K562 (cell line): ENCODE data around the gene PET100. TPM values are rescaled to one million over a fixed set of nuclear protein-coding genes. Genes with fewer than 3 reads are reported as not detected.
A peak's percentile ranks its signal among the peaks of the same experiment; 100 is the strongest.

Source experiments
- ATAC-seq: fragments of 200-7000 bp; cut with Tn5 transposase; 3 replicates; pipeline ENCODE4 v1.9.1; 2020; ENCODE audit warnings: moderate library complexity
- BruUV-seq: library from RNA; stranded (reverse); fragments of 400-500 nt; replicated peaks from 2 replicates; lab custom pipeline; 2021; lab: Mats Ljungman, UMichigan
- CTCF ChIA-PET: fragments of 300-600 bp; formaldehyde crosslinking; extraction: SDS; loops from one replicate; lab custom pipeline; 2021; ENCODE audit warnings: low intra/inter-chr PET ratio; lab: Yijun Ruan, JAX
- POLR2A ChIA-PET: fragments of 300-600, 350-650 bp; sonication (Branson Sonifier 250); formaldehyde crosslinking; extraction: SDS; loops from one replicate; lab custom pipeline; 2021; ENCODE audit warnings: antibody characterized with exemption, inconsistent platforms; lab: Yijun Ruan, JAX
- DNase-seq, 4 experiments: peaks; one replicate each; pipeline versions ENCODE4 v3.0.0 to v3.0.0-alpha.2; 2011 to 2018; ENCODE audit warnings: low spot score in 3 of 4, mixed read lengths in 3 of 4; ENCODE audit errors: extremely low read depth in 1 of 4
- FAIRE-seq: peaks from 2 replicates; lab custom pipeline; 2011; peaks lifted over from hg19 to GRCh38; lab: Jason Lieb, UNC
- H2AFZ ChIP-seq: 2 replicates; pipeline ENCODE4 v1.6.0; 2011; ENCODE audit warnings: low read depth, low read length, control low read depth, inconsistent platforms
- H3K27ac ChIP-seq: fragments of 200-600 bp; 3 replicates; pipeline ENCODE4 v1.8.0; 2011; ENCODE audit warnings: low read depth, mild to moderate bottlenecking, control low read depth, inconsistent platforms, low read length, moderate library complexity, mixed read lengths; ENCODE audit errors: extremely low read depth
- H3K27me3 ChIP-seq, 2 experiments: fragments of 300-600 bp in 1 of 2; 2 replicates in 1 of 2; 3 replicates in 1 of 2; pipeline versions ENCODE4 v1.6.0 to v1.8.0; 2011; ENCODE audit warnings: inconsistent platforms in 2 of 2, low read length in 2 of 2, mild to moderate bottlenecking in 1 of 2, mixed read lengths in 1 of 2, moderate library complexity in 1 of 2; ENCODE audit not compliant: control insufficient read depth in 2 of 2, insufficient read depth in 2 of 2
- H3K36me3 ChIP-seq: fragments of 300-600 bp; 3 replicates; pipeline ENCODE4 v1.8.0; 2011; ENCODE audit warnings: mild to moderate bottlenecking, low read length, inconsistent platforms; ENCODE audit not compliant: control insufficient read depth, insufficient read depth
- H3K4me1 ChIP-seq, 2 experiments: fragments of 200-600 bp in 1 of 2; replicated peaks in 1 of 2; 2 replicates in 1 of 2; 3 replicates in 1 of 2; pipeline versions ENCODE4 v1.5.1 to v1.8.0; 2011; ENCODE audit warnings: inconsistent platforms in 2 of 2, low read length in 2 of 2, mild to moderate bottlenecking in 1 of 2, mixed read lengths in 1 of 2, moderate library complexity in 1 of 2; ENCODE audit not compliant: control insufficient read depth in 2 of 2, insufficient read depth in 2 of 2
- H3K4me2 ChIP-seq: 2 replicates; pipeline ENCODE4 v1.6.1; 2011; ENCODE audit warnings: low read length, control low read depth, inconsistent platforms, mixed read lengths; ENCODE audit not compliant: insufficient read depth
- H3K4me3 ChIP-seq: fragments of 200-600 bp; sonication (generic), shearing (Covaris generic); 2 replicates; pipeline ENCODE4 v1.5.1; 2016; ENCODE audit warnings: control low read depth, inconsistent platforms
- H3K79me2 ChIP-seq: fragments of 200-600 bp; 3 replicates; pipeline ENCODE4 v1.8.0; 2011; ENCODE audit warnings: low read length, inconsistent platforms; ENCODE audit not compliant: control insufficient read depth, insufficient read depth
- H3K9ac ChIP-seq, 2 experiments: 2 replicates each; pipeline versions ENCODE4 v1.6.0 to v1.6.1; 2011; ENCODE audit warnings: low read depth in 2 of 2, low read length in 2 of 2, control low read depth in 1 of 2, inconsistent platforms in 1 of 2, mild to moderate bottlenecking in 1 of 2, mixed read lengths in 1 of 2; ENCODE audit not compliant: insufficient read depth in 1 of 2
- H3K9me1 ChIP-seq: one replicate; pipeline ENCODE4 v1.6.0; 2011; ENCODE audit warnings: inconsistent platforms, mild to moderate bottlenecking, low read length, moderate library complexity; ENCODE audit not compliant: control insufficient read depth, insufficient read depth
- H3K9me3 ChIP-seq: replicated peaks from 2 replicates; pipeline ENCODE4 v1.5.1; 2011; ENCODE audit warnings: low read depth, low read length, inconsistent platforms; ENCODE audit not compliant: control insufficient read depth, insufficient read depth
- H4K20me1 ChIP-seq: replicated peaks from 2 replicates; pipeline ENCODE4 v1.6.1; 2011; ENCODE audit warnings: low read length, inconsistent platforms, mixed read lengths; ENCODE audit not compliant: control insufficient read depth, insufficient read depth
- CEBPB ChIP-seq: fragments of 450-650 bp; IDR thresholded peaks from 2 replicates; pipeline ENCODE4 v1.6.1; 2016; ENCODE audit warnings: missing genetic modification characterization, missing compliant biosample characterization
- CEBPG ChIP-seq, 3 experiments: fragments of 200-800 bp in 1 of 3; sonication (Bioruptor generic) in 1 of 3; sonication (generic) in 1 of 3; formaldehyde crosslinking in 1 of 3; IDR thresholded peaks in 2 of 3; conservative IDR thresholded peaks in 1 of 3; 2 replicates each; pipeline versions ENCODE4 v1.6.1 to v1.8.0; 2016 to 2022; ENCODE audit warnings: missing compliant biosample characterization in 2 of 3, missing genetic modification characterization in 2 of 3, mild to moderate bottlenecking in 1 of 3, missing genetic modification reagents in 1 of 3
- CHD4 ChIP-seq: fragments of 200-600 bp; sonication (generic); IDR thresholded peaks from 3 replicates; pipeline ENCODE4 v1.6.1; 2012; ENCODE audit warnings: low read depth, mild to moderate bottlenecking, mixed read lengths, low read length, inconsistent platforms; ENCODE audit not compliant: insufficient read depth, insufficient replicate concordance, poor library complexity, severe bottlenecking
- ETV1 ChIP-seq: fragments of 450-650 bp; conservative IDR thresholded peaks from 2 replicates; pipeline ENCODE4 v1.6.1; 2016; ENCODE audit warnings: missing genetic modification characterization, control low read depth, low read depth, missing compliant biosample characterization
- ID3 ChIP-seq, 2 experiments: fragments of 250-450 bp in 1 of 2; fragments of 450-650 bp in 1 of 2; sonication (Bioruptor Pico) in 1 of 2; IDR thresholded peaks; 2 replicates each; pipeline versions ENCODE4 v1.6.1 to v1.8.0; 2016 to 2021; ENCODE audit warnings: mild to moderate bottlenecking in 2 of 2, moderate library complexity in 2 of 2, missing compliant biosample characterization in 1 of 2, missing genetic modification characterization in 1 of 2
- MEIS2 ChIP-seq: fragments of 450-650 bp; IDR thresholded peaks from 2 replicates; pipeline ENCODE4 v1.6.1; 2014; ENCODE audit warnings: mild to moderate bottlenecking; ENCODE audit not compliant: partially characterized antibody
- NR2C2 ChIP-seq, 2 experiments: fragments of 200-800 bp in 1 of 2; sonication (Bioruptor generic) in 1 of 2; sonication (generic) in 1 of 2; formaldehyde crosslinking in 1 of 2; IDR thresholded peaks; 2 replicates each; pipeline versions ENCODE4 v1.6.1 to v1.8.0; 2016 to 2022; ENCODE audit warnings: mild to moderate bottlenecking in 1 of 2, missing compliant biosample characterization in 1 of 2, missing genetic modification characterization in 1 of 2, missing genetic modification reagents in 1 of 2
- PKNOX1 ChIP-seq: fragments of 450-650 bp; IDR thresholded peaks from 2 replicates; pipeline ENCODE4 v1.6.1; 2016
- RFX1 ChIP-seq: fragments of 450-650 bp; IDR thresholded peaks from 2 replicates; pipeline ENCODE4 v1.6.1; 2016; ENCODE audit warnings: mild to moderate bottlenecking, moderate library complexity
- SPI1 ChIP-seq: IDR thresholded peaks from 2 replicates; pipeline ENCODE4 v1.6.1; 2011; ENCODE audit warnings: low read depth, low read length, control low read depth, borderline replicate concordance
- VEZF1 ChIP-seq: fragments of 200-800 bp; sonication (Bioruptor generic); IDR thresholded peaks from 2 replicates; pipeline ENCODE4 v1.6.1; 2017; ENCODE audit warnings: missing genetic modification characterization, missing compliant biosample characterization
- ZNF217 ChIP-seq: sonication (generic); formaldehyde crosslinking; IDR thresholded peaks from 2 replicates; pipeline ENCODE4 v1.8.0; 2022; ENCODE audit warnings: mild to moderate bottlenecking, missing genetic modification reagents
- ZNF384 ChIP-seq: IDR thresholded peaks from 2 replicates; pipeline ENCODE4 v1.6.1; 2012; ENCODE audit warnings: low read depth, low read length, improper control_type of control experiment
- ZNF444 ChIP-seq: fragments of 250-450 bp; sonication (Bioruptor Pico); IDR thresholded peaks from 2 replicates; pipeline ENCODE4 v1.4.0; 2020; ENCODE audit warnings: mild to moderate bottlenecking, moderate library complexity
- ZNF57 ChIP-seq: fragments of 450-650 bp; formaldehyde crosslinking; IDR thresholded peaks from 2 replicates; pipeline ENCODE4 v1.4.0; 2020; ENCODE audit warnings: mild to moderate bottlenecking, moderate library complexity
- WGBS: fragments of 100-300 bp; shearing (Covaris generic); methylation state at CpG from one replicate; pipeline ENCODE4 v1.1.6; 2016; ENCODE audit warnings: low coverage, mixed read lengths; ENCODE audit not compliant: insufficient coverage; ENCODE audit errors: missing lambda C conversion rate; 5-methylcytosine and 5-hydroxymethylcytosine counted together
- in situ Hi-C: fragments of 300-500 bp; cut with MboI; formaldehyde crosslinking; loops from 4 replicates; pipeline ENCODE4 v1.15.0; 2018; ENCODE audit warnings: inconsistent platforms, mixed read lengths
- intact Hi-C: fragments of 100-400 bp; cut with micrococcal nuclease; formaldehyde crosslinking; loops from 2 replicates; pipeline ENCODE4 v1.14.2; 2022
- polyA plus RNA-seq, 8 experiments: library from polyadenylated mRNA; depleted of rRNA in 4 of 8; stranded (reverse) in 5 of 8; unstranded in 3 of 8; fragments of >200 nt; fragmentation: Nextera tagmentation in 2 of 8; fragmentation: Illumina TruSeq in 1 of 8; extraction: Ambion mirVana in 2 of 8; extraction: Trizol in 1 of 8; gene quantifications; 2 replicates each; pipeline versions ENCODE4 v1.2.1 to v1.2.3, GENCODE V29; 2011 to 2014; ENCODE audit warnings: inconsistent platforms in 1 of 8, missing spikeins in 1 of 8
- total RNA-seq, 7 experiments: library from RNA; depleted of rRNA in 6 of 7; stranded (reverse); fragments of >200 nt in 6 of 7; fragmentation: Illumina TruSeq in 2 of 7; extraction: Trizol in 2 of 7; gene quantifications; 2 replicates each; pipeline versions ENCODE4 v1.2.1 to v1.2.3, GENCODE V29; 2011 to 2021; ENCODE audit warnings: low replicate concordance in 1 of 7

PET100 gene
- total and polyA plus RNA-seq, 9 of the 15 experiments (the other 6 are each of a cell fraction or from before 2014, with no cell fraction given), result 62.3 to 351 (median 98.3) TPM

- CTCF ChIA-PET, result no interaction called here
- Histone ChIP-seq H3K9me1 (no peaks in the 10 kb centered on the region), H3K36me3 (no peaks in the 10 kb centered on the region), H3K79me2 (no peaks in the 10 kb centered on the region)
- no TSS peak for BruUV-seq
- TF ChIP-seq MEIS2 (peak; percentile 67), CEBPG (CRISPR knock-in tag; IDR thresholded peaks at IDR 0.05) (peak; percentile 48), CEBPG (tag; conservative IDR thresholded peaks at IDR 0.05 in 1 of 2, IDR thresholded peaks at IDR 0.05 in 1 of 2) (peak; percentile 46 to 76; a peak in 3 of 4 replicates), VEZF1 (CRISPR knock-in tag) (peak; percentile 34; the same call in 1 of the 2 replicates), PKNOX1 (peak; percentile 69), CEBPB (tag) (peak; percentile 69), RFX1 (no peak), ZNF384 (peak; percentile 46), NR2C2 (CRISPR knock-in tag; IDR thresholded peaks at IDR 0.05) (no peak), NR2C2 (tag; IDR thresholded peaks at IDR 0.05) (peak; percentile 58), ETV1 (tag) (no peak), CHD4 (no peak), ZNF57 (CRISPR knock-in tag) (no peak), ID3 (CRISPR knock-in tag; IDR thresholded peaks at IDR 0.05) (no peak), ID3 (tag; IDR thresholded peaks at IDR 0.05) (0 out of 2 replicates have a peak, but pooled peaks have one; percentile 34), SPI1 (peak; percentile 65; the same call in 1 of the 2 replicates), ZNF444 (no peak), ZNF217 (no peak)
- TF ChIP-seq, all 486 proteins: peak for 9
- no peak overlapping the region for H3K4me3 ChIP-seq
- in situ Hi-C loops, result no loop called here
- DNase-seq (no peak), ATAC-seq (peak; percentile 66), FAIRE-seq (no peak)
- H3K9me3 ChIP-seq, result no peaks in the 10 kb centered on the region
- POLR2A ChIA-PET, result no interaction called here
- peak overlapping the region; percentile 47; the same call in 1 of the 2 replicates for H2AFZ ChIP-seq
- no peak overlapping the region for H3K27ac ChIP-seq
- peak overlapping the region in 1 of 2 experiments; percentile 73; a peak in 2 of 4 replicates for H3K9ac ChIP-seq
- H4K20me1 ChIP-seq, result no peaks in the 10 kb centered on the region
- peaks cover 2 to 9% of the 10 kb centered on the region in 2 experiments; a peak in 3 of 5 replicates for H3K4me1 ChIP-seq
- intact Hi-C loops, result no loop called here
- WGBS, result 14% methylated on average over 14 of the region's 14 CpGs
- H3K27me3 ChIP-seq, result peaks cover 4% of the 10 kb centered on the region in 2 experiments; a peak in 2 of 5 replicates
- no peak overlapping the region for H3K4me2 ChIP-seq
Observed at GRCh38 chr19:7657131-7657751, 27.6 kb downstream of the PET100 start.
